ENCODE measurements around the gene ZCCHC24. TPM values are rescaled to one million over a fixed set of nuclear protein-coding genes. Genes with fewer than 3 reads are reported as not detected.

The ZCCHC24 gene
- total RNA-seq, 1 donor from 2014 or later = 31.8 TPM

- no peaks in the 10 kb centered on the region for H3K9me3 Mint-ChIP-seq
- H3K27me3 Mint-ChIP-seq (ENCODE audit: low read depth) = no peaks in the 10 kb centered on the region
- H3K4me1 Mint-ChIP-seq = peaks cover 13% of the 10 kb centered on the region
- no peak overlapping the region for H3K27ac Mint-ChIP-seq
- H3K36me3 Mint-ChIP-seq = peaks cover 29% of the 10 kb centered on the region
- H3K4me3 Mint-ChIP-seq = peak overlapping the region; percentile 10
- DNase-seq (ENCODE audit: low spot score in 2 of 2, unreplicated experiment in 2 of 2) = no peak
- no peak for TF ChIP-seq CTCF (IDR thresholded peaks at IDR 0.05; ENCODE audit: unreplicated experiment)
These were observed 95.5 kb downstream of the ZCCHC24 start for GRCh38 chr10:79349766-79350406.

GRCh38 chr10:79349072-79349491 lies 96.3 kb downstream of the ZCCHC24 start:
- Mint-ChIP-seq H3K36me3 (peaks cover 21% of the 10 kb centered on the region), H3K27me3 (ENCODE audit: low read depth) (no peaks in the 10 kb centered on the region), H3K4me1 (peaks cover 13% of the 10 kb centered on the region), H3K4me3 (peak overlapping the region; percentile 69), H3K9me3 (no peaks in the 10 kb centered on the region), H3K27ac (no peak overlapping the region)
- TF ChIP-seq CTCF (IDR thresholded peaks at IDR 0.05; ENCODE audit: unreplicated experiment) = no peak
- DNase-seq (ENCODE audit: low spot score in 2 of 2, unreplicated experiment in 2 of 2) = peak in 1 of 2 experiments; percentile 28

GRCh38 chr10:79348640-79348988 lies 96.8 kb downstream of the ZCCHC24 start:
- Mint-ChIP-seq H3K4me3 (peak overlapping the region; percentile 69), H3K9me3 (no peaks in the 10 kb centered on the region), H3K4me1 (peaks cover 13% of the 10 kb centered on the region), H3K27ac (no peak overlapping the region), H3K36me3 (peaks cover 17% of the 10 kb centered on the region), H3K27me3 (ENCODE audit: low read depth) (no peaks in the 10 kb centered on the region)
- TF ChIP-seq CTCF (IDR thresholded peaks at IDR 0.05; ENCODE audit: unreplicated experiment) = no peak
- DNase-seq (ENCODE audit: low spot score in 2 of 2, unreplicated experiment in 2 of 2) = no peak

GRCh38 chr10:79347894-79348639 lies 97.4 kb downstream of the ZCCHC24 start:
- no peaks in the 10 kb centered on the region for H3K9me3 Mint-ChIP-seq
- DNase-seq (ENCODE audit: low spot score in 2 of 2, unreplicated experiment in 2 of 2) = peak in 1 of 2 experiments; percentile 39
- H3K4me3 Mint-ChIP-seq = peak overlapping the region; percentile 69
- peak overlapping the region; percentile 39 for H3K27ac Mint-ChIP-seq
- no peaks in the 10 kb centered on the region for H3K27me3 Mint-ChIP-seq (ENCODE audit: low read depth)
- TF ChIP-seq CTCF (IDR thresholded peaks at IDR 0.05; ENCODE audit: unreplicated experiment) = no peak
- H3K36me3 Mint-ChIP-seq = peaks cover 11% of the 10 kb centered on the region
- peaks cover 13% of the 10 kb centered on the region for H3K4me1 Mint-ChIP-seq

GRCh38 chr10:79347226-79347893 lies 98.1 kb downstream of the ZCCHC24 start, which contains the start of gene PPIF:
Gene PPIF, plus strand, starts transcription at chr10:79347469. Its CDS starts 80 bp downstream, at chr10:79347549.
- no peaks in the 10 kb centered on the region for H3K27me3 Mint-ChIP-seq (ENCODE audit: low read depth)

More at GRCh38 chr10:79347226-79347893, 98.1 kb downstream of the ZCCHC24 start, which contains the start of gene PPIF:
- peak; percentile 88 to 96 for DNase-seq (ENCODE audit: low spot score in 2 of 2, unreplicated experiment in 2 of 2)
- Mint-ChIP-seq H3K36me3 (peaks cover 8% of the 10 kb centered on the region), H3K4me3 (peak within 1 kb of the TSS; percentile 69), H3K27ac (peak within 1 kb of the TSS; percentile 39), H3K9me3 (no peaks in the 10 kb centered on the region), H3K4me1 (peaks cover 14% of the 10 kb centered on the region)
- TF ChIP-seq CTCF (IDR thresholded peaks at IDR 0.05; ENCODE audit: unreplicated experiment) = peak; percentile 96
